Thoracic aorta (tissue), 2 donors: Measurements from ENCODE around the gene TRIM46. TPM values are rescaled to one million over a fixed set of nuclear protein-coding genes. Genes with fewer than 3 reads are reported as not detected.
"Not testable (repeated sequence)": the region's sequence is repeated elsewhere in the genome, so short reads cannot be mapped to it uniquely, and the experiment has no call there.

Experiments
- ATAC-seq: fragments of 150-250 bp; one replicate; pipeline ENCODE4 v1.8.0; 2017; ENCODE audit warnings: low read depth; ENCODE audit not compliant: insufficient number of reproducible peaks, low FRiP score
- DNase-seq: peaks from one replicate; pipeline ENCODE4 v3.0.0-alpha.2; 2020; ENCODE audit warnings: low spot score
- H3K27ac ChIP-seq, 2 donors: fragments of 200-600 bp; sonication (generic); 1 replicate in 1 of 2; 2 replicates in 1 of 2; pipeline ENCODE4 v1.5.1; 2016; ENCODE audit warnings: mild to moderate bottlenecking in 2 of 2, moderate library complexity in 2 of 2
- H3K27me3 ChIP-seq: fragments of 200-600 bp; sonication (generic); replicated peaks from 2 replicates; pipeline ENCODE4 v1.6.0; 2016; ENCODE audit warnings: mild to moderate bottlenecking; ENCODE audit not compliant: insufficient read depth
- H3K36me3 ChIP-seq: fragments of 200-600 bp; sonication (generic); one replicate; pipeline ENCODE4 v1.5.1; 2016
- H3K4me1 ChIP-seq, 2 donors: fragments of 200-600 bp; sonication (generic); 1 replicate in 1 of 2; 2 replicates in 1 of 2; pipeline versions ENCODE4 v1.5.1 to v1.6.0; 2016; ENCODE audit warnings: low read depth in 2 of 2, mild to moderate bottlenecking in 1 of 2; ENCODE audit not compliant: control insufficient read depth in 1 of 2
- H3K4me3 ChIP-seq: fragments of 200-600 bp; sonication (generic); 2 replicates; pipeline ENCODE4 v1.5.1; 2016; ENCODE audit warnings: mild to moderate bottlenecking
- H3K9me3 ChIP-seq: fragments of 200-600 bp; sonication (generic); 2 replicates; pipeline ENCODE4 v1.5.1; 2016
- CTCF ChIP-seq: fragments of 200-600 bp; sonication (generic); IDR thresholded peaks from one replicate; pipeline ENCODE4 v1.5.1; 2019; ENCODE audit warnings: antibody characterized with exemption
- total RNA-seq, 2 donors: library from RNA; depleted of rRNA; stranded (reverse); fragments of >200 nt; gene quantifications; one replicate each; pipeline versions ENCODE4 v1.1.0 to v1.2.3, GENCODE V29; 2016

Gene TRIM46
- total RNA-seq, 2 donors from 2014 or later, result 2.7 to 5.8 TPM

DNA sequence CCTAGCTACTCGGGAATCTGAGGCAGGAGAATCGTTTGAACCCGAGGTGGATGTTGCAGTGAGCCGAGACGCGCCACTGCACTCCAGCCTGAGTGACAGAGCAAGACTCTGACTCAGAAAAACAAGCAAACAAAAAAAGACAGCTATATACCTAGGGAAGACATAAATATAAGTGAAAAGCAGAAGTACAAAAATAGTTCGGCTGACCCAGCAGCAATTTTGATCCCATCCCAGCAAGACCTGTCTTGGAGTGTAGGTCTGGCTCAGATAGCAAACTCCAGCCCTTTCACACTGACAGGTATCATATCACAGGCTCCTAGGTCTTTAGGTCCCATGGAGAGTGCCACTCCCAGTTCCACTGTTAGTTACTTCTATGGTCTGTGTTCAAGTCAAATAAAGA is 49.4 kb downstream of the TRIM46 start:
- H3K4me3 ChIP-seq, result no peak overlapping the region
- no peaks in the 10 kb centered on the region for H3K9me3 ChIP-seq
- ATAC-seq, result no peak
- H3K36me3 ChIP-seq, result no peaks in the 10 kb centered on the region
- no peak for TF ChIP-seq CTCF
- H3K27ac ChIP-seq, result no peak overlapping the region
- DNase-seq, result no peak
- no peaks in the 10 kb centered on the region for H3K27me3 ChIP-seq
- peaks cover 24 to 32% of the 10 kb centered on the region in 2 donors for H3K4me1 ChIP-seq

GRCh38 chr1:155225404-155225759 is 51.7 kb downstream of the TRIM46 start:
- not testable (repeated sequence) for H3K9me3 ChIP-seq, H3K36me3 ChIP-seq, H3K27me3 ChIP-seq, H3K4me3 ChIP-seq, ATAC-seq, DNase-seq
- peaks cover 26 to 35% of the 10 kb centered on the region in 2 donors for H3K4me1 ChIP-seq
- peak overlapping the region; percentile 61 to 77 for H3K27ac ChIP-seq

- TF ChIP-seq CTCF, result peak; percentile 44
- H3K27me3 ChIP-seq, result no peaks in the 10 kb centered on the region
- no peaks in the 10 kb centered on the region for H3K36me3 ChIP-seq
- peak overlapping the region; percentile 74 to 77 for H3K27ac ChIP-seq
- DNase-seq (peak; percentile 55), ATAC-seq (peak; percentile 10)
- no peaks in the 10 kb centered on the region for H3K9me3 ChIP-seq
- H3K4me1 ChIP-seq, result peaks cover 26 to 38% of the 10 kb centered on the region in 2 donors
- peak overlapping the region; percentile 74 for H3K4me3 ChIP-seq
Measured at GRCh38 chr1:155226188-155226909, 52.7 kb downstream of the TRIM46 start.

GRCh38 chr1:155226910-155227260 is 53.2 kb downstream of the TRIM46 start:
- peak overlapping the region; percentile 74 to 77 for H3K27ac ChIP-seq

DNA sequence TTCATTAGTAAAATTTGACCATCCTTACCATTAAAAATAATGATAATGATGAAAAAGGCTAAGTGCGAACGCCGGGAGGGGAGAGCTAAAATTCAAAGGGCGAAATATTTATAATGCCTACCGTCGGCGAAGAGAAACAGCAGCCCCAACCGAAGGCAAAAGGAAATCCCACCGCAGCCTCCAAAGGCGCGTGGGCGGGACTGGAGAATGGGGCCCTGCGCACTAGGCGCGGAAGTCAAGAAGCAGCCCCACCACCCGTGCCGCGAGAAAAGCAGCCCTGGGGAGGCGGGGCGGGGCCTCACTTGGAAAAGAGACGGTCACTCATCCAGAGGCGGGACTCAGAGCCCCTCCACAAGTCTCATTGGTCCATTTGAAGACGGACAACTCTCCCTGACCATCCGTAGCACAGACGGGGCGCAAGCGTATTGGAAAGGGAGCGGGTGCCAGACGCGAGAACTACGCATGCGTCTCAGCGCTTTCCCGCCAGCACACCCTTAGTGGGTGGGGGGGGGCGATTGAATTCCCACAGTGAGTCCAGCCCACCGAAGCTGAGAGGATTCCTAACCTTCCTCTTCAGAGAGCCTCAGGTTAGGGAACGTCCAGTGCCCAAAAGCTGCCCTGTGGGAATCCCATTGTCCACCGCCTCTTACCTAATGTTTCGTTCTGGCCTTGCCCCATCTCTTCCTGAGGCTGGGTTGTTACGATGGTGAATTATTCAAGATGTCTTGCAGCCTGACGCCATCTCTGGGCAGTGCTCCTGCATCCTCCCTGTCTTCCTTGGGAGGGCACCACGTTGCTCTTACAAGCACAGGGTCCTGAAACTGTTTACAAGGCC is 53.8 kb downstream of the TRIM46 start:
- H3K36me3 ChIP-seq, result no peaks in the 10 kb centered on the region
- H3K4me3 ChIP-seq, result peak overlapping the region; percentile 74
- no peaks in the 10 kb centered on the region for H3K9me3 ChIP-seq
- H3K27me3 ChIP-seq, result no peaks in the 10 kb centered on the region
- ATAC-seq, result peak; percentile 92
- peaks cover 36 to 50% of the 10 kb centered on the region in 2 donors for H3K4me1 ChIP-seq
- peak overlapping the region; percentile 74 to 77 for H3K27ac ChIP-seq
- DNase-seq, result peak; percentile 92
- no peak for TF ChIP-seq CTCF

More at GRCh38 chr1:155226910-155227260, 53.2 kb downstream of the TRIM46 start:
- no peak for TF ChIP-seq CTCF
- Histone ChIP-seq H3K36me3 (no peaks in the 10 kb centered on the region), H3K4me1 (peaks cover 30 to 44% of the 10 kb centered on the region in 2 donors), H3K9me3 (no peaks in the 10 kb centered on the region), H3K27me3 (no peaks in the 10 kb centered on the region), H3K4me3 (peak overlapping the region; percentile 74)
- DNase-seq, result no peak
- no peak for ATAC-seq
